Thoracic aorta (tissue), 2 donors: ENCODE results near the gene MPZL2. TPM values are rescaled to one million over a fixed set of nuclear protein-coding genes. Genes with fewer than 3 reads are reported as not detected.

ENCODE experiments used
- ATAC-seq: fragments of 150-250 bp; one replicate; pipeline ENCODE4 v1.8.0; 2017; ENCODE audit warnings: low read depth; ENCODE audit not compliant: insufficient number of reproducible peaks, low FRiP score
- DNase-seq: peaks from one replicate; pipeline ENCODE4 v3.0.0-alpha.2; 2020; ENCODE audit warnings: low spot score
- H3K27ac ChIP-seq, 2 donors: fragments of 200-600 bp; sonication (generic); 1 replicate in 1 of 2; 2 replicates in 1 of 2; pipeline ENCODE4 v1.5.1; 2016; ENCODE audit warnings: mild to moderate bottlenecking in 2 of 2, moderate library complexity in 2 of 2
- H3K27me3 ChIP-seq: fragments of 200-600 bp; sonication (generic); replicated peaks from 2 replicates; pipeline ENCODE4 v1.6.0; 2016; ENCODE audit warnings: mild to moderate bottlenecking; ENCODE audit not compliant: insufficient read depth
- H3K36me3 ChIP-seq: fragments of 200-600 bp; sonication (generic); one replicate; pipeline ENCODE4 v1.5.1; 2016
- H3K4me1 ChIP-seq, 2 donors: fragments of 200-600 bp; sonication (generic); 1 replicate in 1 of 2; 2 replicates in 1 of 2; pipeline versions ENCODE4 v1.5.1 to v1.6.0; 2016; ENCODE audit warnings: low read depth in 2 of 2, mild to moderate bottlenecking in 1 of 2; ENCODE audit not compliant: control insufficient read depth in 1 of 2
- H3K4me3 ChIP-seq: fragments of 200-600 bp; sonication (generic); 2 replicates; pipeline ENCODE4 v1.5.1; 2016; ENCODE audit warnings: mild to moderate bottlenecking
- H3K9me3 ChIP-seq: fragments of 200-600 bp; sonication (generic); 2 replicates; pipeline ENCODE4 v1.5.1; 2016
- total RNA-seq, 2 donors: library from RNA; depleted of rRNA; stranded (reverse); fragments of >200 nt; gene quantifications; one replicate each; pipeline versions ENCODE4 v1.1.0 to v1.2.3, GENCODE V29; 2016
- TF ChIP-seq, protein P1 (sequence below): fragments of 200-600 bp; sonication (generic); IDR thresholded peaks from one replicate; pipeline ENCODE4 v1.5.1; 2019; ENCODE audit warnings: antibody characterized with exemption

The MPZL2 gene
- total RNA-seq, 2 donors from 2014 or later = 18.3 to 58.1 TPM

DNA sequence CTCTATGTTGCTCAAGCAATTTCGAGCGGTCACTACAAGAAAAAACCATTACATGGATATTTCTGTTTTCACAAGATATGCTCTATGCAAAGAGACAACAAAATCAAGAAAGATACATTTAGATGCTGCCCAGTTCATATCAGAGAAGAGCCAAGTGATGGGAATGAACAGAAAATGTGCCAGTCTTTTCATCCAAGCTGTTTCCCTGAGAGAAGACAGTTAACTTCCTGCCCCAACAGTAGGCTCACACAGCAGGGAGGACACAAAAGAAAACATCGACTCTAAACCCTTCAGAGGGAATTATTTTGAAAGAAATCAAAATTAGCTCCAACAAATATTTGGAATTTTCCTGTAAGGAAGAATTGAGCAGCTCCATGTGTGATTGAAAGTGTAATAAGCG, 50.9 kb downstream of the MPZL2 start:
- H3K36me3 ChIP-seq = no peaks in the 10 kb centered on the region
- TF ChIP-seq, protein P1, sequence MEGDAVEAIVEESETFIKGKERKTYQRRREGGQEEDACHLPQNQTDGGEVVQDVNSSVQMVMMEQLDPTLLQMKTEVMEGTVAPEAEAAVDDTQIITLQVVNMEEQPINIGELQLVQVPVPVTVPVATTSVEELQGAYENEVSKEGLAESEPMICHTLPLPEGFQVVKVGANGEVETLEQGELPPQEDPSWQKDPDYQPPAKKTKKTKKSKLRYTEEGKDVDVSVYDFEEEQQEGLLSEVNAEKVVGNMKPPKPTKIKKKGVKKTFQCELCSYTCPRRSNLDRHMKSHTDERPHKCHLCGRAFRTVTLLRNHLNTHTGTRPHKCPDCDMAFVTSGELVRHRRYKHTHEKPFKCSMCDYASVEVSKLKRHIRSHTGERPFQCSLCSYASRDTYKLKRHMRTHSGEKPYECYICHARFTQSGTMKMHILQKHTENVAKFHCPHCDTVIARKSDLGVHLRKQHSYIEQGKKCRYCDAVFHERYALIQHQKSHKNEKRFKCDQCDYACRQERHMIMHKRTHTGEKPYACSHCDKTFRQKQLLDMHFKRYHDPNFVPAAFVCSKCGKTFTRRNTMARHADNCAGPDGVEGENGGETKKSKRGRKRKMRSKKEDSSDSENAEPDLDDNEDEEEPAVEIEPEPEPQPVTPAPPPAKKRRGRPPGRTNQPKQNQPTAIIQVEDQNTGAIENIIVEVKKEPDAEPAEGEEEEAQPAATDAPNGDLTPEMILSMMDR = no peak
- no peak for DNase-seq
- no peak for ATAC-seq
- no peaks in the 10 kb centered on the region for H3K27me3 ChIP-seq
- no peak overlapping the region for H3K4me3 ChIP-seq
- peaks cover 0 to 3% of the 10 kb centered on the region in 2 donors for H3K4me1 ChIP-seq
- H3K27ac ChIP-seq = no peak overlapping the region
- H3K9me3 ChIP-seq = no peaks in the 10 kb centered on the region

DNA sequence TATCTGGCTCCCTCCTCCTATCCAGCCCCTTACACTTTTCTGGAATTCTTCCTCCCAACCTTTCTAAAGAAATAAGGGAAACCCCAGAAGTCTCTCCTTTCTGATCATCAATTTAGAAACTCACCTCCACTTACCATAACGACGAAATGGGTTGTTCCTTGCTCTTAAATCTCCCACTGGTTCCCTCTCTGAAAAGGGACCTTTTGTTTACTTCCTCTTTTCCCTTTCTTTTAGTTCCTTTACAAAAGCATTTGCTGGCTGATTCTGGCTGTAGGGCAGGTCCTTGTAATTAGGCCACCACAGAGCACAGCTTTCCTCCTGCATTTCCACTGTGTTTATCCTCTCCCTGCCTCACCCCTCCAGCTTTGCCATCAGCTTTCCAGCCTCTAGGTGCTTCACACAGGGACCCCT, 51.3 kb downstream of the MPZL2 start:
- DNase-seq (no peak), ATAC-seq (no peak)
- Histone ChIP-seq H3K27ac (no peak overlapping the region), H3K36me3 (no peaks in the 10 kb centered on the region), H3K4me3 (no peak overlapping the region), H3K27me3 (no peaks in the 10 kb centered on the region), H3K4me1 (peaks cover 0 to 3% of the 10 kb centered on the region in 2 donors), H3K9me3 (no peaks in the 10 kb centered on the region)
- TF ChIP-seq, protein P1 = no peak

DNA sequence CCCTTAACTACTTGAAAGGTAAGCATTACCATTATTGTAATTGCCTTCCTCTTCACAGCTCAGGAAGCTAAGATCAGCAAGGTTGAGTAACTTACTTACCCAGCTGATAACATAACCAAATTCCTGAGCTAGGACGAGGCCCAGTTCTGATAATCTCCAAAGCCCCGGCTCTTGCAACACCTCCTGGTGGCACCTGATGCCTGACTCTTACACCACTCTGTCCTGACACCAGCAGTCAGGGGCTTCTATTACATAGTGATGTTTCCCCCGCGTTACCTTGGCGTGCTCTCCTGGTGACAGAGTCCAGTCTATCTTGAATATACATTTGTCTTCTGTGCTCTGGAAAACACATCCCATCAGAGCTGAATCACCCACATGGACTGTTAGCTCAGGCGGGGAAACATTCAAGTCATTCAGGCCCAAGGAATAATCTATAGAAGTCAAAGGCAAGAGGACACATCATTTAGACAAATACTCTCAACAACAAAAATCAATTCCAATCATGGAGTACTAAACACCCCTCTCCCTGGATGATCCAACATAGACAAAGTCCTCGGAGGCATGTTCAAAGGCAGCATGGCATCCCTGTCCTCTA, 51.9 kb downstream of the MPZL2 start:
- no peak for ATAC-seq

DNA sequence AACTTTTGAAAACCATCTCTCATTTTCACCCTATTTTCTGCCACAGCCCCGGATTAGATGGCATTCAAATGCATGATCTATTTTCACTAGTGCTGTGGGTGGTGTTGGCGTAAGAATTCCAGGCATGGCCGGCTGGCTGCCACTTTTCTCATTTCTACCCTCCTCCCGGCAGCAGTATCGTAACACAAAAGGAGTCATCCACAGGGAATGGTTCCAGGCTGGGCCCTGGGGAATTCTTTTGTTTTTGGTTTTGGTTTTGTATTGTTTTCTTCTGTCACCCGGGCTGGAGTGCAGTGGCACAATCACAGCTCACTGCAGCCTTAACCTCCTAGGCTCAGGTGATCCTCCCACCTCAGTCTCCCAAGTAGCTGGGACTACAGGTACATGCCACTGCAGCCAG, 53.1 kb downstream of the MPZL2 start:
- no peaks in the 10 kb centered on the region for H3K36me3 ChIP-seq
- TF ChIP-seq, protein P1 = no peak
- H3K4me1 ChIP-seq = peaks cover 0 to 3% of the 10 kb centered on the region in 2 donors
- no peaks in the 10 kb centered on the region for H3K27me3 ChIP-seq
- no peaks in the 10 kb centered on the region for H3K9me3 ChIP-seq
- DNase-seq (no peak), ATAC-seq (no peak)
- no peak overlapping the region for H3K4me3 ChIP-seq
- no peak overlapping the region for H3K27ac ChIP-seq

More for the DNA sequence above, 51.9 kb downstream of the MPZL2 start:
- TF ChIP-seq, protein P1 = no peak
- Histone ChIP-seq H3K9me3 (no peaks in the 10 kb centered on the region), H3K27ac (no peak overlapping the region), H3K36me3 (no peaks in the 10 kb centered on the region), H3K4me3 (no peak overlapping the region), H3K4me1 (peaks cover 0 to 3% of the 10 kb centered on the region in 2 donors), H3K27me3 (no peaks in the 10 kb centered on the region)
- no peak for DNase-seq

DNA sequence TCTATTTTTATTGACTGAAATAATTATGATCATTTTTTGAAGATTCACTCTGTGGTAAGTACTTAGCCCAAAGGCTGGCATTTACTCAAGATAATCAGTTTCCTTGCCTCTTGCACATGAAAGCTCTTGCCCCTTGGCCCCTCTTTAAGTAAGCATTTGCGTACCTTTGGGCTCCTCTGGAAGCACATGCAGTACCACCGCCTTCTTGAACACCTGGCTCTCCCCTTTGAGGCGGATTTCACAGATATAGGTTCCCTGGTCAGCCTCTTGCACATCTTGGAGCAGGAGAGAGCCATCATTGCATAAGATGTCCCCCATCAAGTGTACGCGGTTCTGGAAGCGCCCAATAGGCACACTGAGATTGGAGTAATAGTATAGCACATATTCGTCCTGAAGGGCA, 53.8 kb downstream of the MPZL2 start:
- peaks cover 0 to 3% of the 10 kb centered on the region in 2 donors for H3K4me1 ChIP-seq
- no peaks in the 10 kb centered on the region for H3K27me3 ChIP-seq
- H3K36me3 ChIP-seq = no peaks in the 10 kb centered on the region
- TF ChIP-seq, protein P1 = no peak
- no peak overlapping the region for H3K27ac ChIP-seq
- no peak overlapping the region for H3K4me3 ChIP-seq
- DNase-seq (no peak), ATAC-seq (no peak)
- H3K9me3 ChIP-seq = no peaks in the 10 kb centered on the region
